HEK293T (cell line): ENCODE measurements around the gene SRI.

Experiments
- ARNT ChIP-seq: fragments of 450-650 bp; IDR thresholded peaks from 2 replicates; pipeline ENCODE4 v1.6.1; 2017; ENCODE audit warnings: mild to moderate bottlenecking
- BHLHE40 ChIP-seq: fragments of 450-650 bp; IDR thresholded peaks from 2 replicates; pipeline ENCODE4 v1.6.1; 2016; ENCODE audit warnings: mild to moderate bottlenecking, moderate library complexity, borderline replicate concordance
- ELF4 ChIP-seq: fragments of 450-650 bp; IDR thresholded peaks from 2 replicates; pipeline ENCODE4 v1.6.1; 2017; ENCODE audit warnings: antibody characterized with exemption
- FOXA1 ChIP-seq: fragments of 450-650 bp; IDR thresholded peaks from 2 replicates; pipeline ENCODE4 v1.6.1; 2016; ENCODE audit warnings: mild to moderate bottlenecking
- FOXK2 ChIP-seq: fragments of 450-650 bp; IDR thresholded peaks from 2 replicates; pipeline ENCODE4 v1.6.1; 2016; ENCODE audit warnings: mild to moderate bottlenecking
- L3MBTL2 ChIP-seq: fragments of 450-650 bp; conservative IDR thresholded peaks from 2 replicates; pipeline ENCODE4 v1.6.1; 2016; ENCODE audit warnings: mild to moderate bottlenecking
- PKNOX1 ChIP-seq: fragments of 450-650 bp; IDR thresholded peaks from 2 replicates; pipeline ENCODE4 v1.6.1; 2016
- SP1 ChIP-seq: fragments of 450-650 bp; IDR thresholded peaks from 2 replicates; pipeline ENCODE4 v1.6.1; 2017
- TARDBP ChIP-seq: fragments of 450-650 bp; IDR thresholded peaks from 2 replicates; pipeline ENCODE4 v1.6.1; 2016
- ZNF384 ChIP-seq: fragments of 450-650 bp; IDR thresholded peaks from 2 replicates; pipeline ENCODE4 v1.6.1; 2016

- TF ChIP-seq SP1, result no peak
- TF ChIP-seq ELF4, result no peak
- no peak for TF ChIP-seq FOXK2
- TF ChIP-seq ARNT, result no peak
- no peak for TF ChIP-seq BHLHE40
- TF ChIP-seq PKNOX1, result no peak
- no peak for TF ChIP-seq TARDBP
- TF ChIP-seq FOXA1, result no peak
- TF ChIP-seq L3MBTL2, result no peak
- no peak for TF ChIP-seq ZNF384
Observed at GRCh38 chr7:88262562-88262961, 42.7 kb upstream of the SRI start.
